GM11168 (cell line): ENCODE measurements around the gene DRC7.

Experiments used
- in situ Hi-C: fragments of 300-500 bp; cut with MboI; formaldehyde crosslinking; loops from one replicate; pipeline ENCODE4 v1.12.0; 2022; ENCODE audit warnings: low sequenced_read_pairs; ENCODE audit not compliant: unreplicated experiment

DRC7 gene

DNA sequence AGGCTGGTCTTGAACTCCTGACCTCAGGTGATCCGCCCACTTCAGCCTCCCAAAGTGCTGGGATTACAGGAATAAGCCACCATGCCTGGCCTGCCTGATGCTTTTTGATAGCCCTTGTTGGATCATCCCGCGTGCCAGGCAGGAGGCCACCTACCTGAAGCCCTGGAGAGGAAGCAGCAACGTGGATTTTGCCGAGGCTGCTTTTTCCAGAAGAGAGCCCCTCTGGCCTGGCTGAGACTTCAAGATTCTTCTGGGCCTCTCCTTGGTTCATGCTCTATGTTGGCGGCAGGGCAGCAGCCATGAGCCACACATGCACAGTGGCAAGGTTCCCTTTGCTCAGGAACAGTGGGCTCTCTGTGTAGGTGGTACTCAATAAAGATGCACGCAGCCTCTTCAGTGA lies 52.5 kb downstream of the DRC7 start:
- in situ Hi-C loops, result no loop called here

DNA sequence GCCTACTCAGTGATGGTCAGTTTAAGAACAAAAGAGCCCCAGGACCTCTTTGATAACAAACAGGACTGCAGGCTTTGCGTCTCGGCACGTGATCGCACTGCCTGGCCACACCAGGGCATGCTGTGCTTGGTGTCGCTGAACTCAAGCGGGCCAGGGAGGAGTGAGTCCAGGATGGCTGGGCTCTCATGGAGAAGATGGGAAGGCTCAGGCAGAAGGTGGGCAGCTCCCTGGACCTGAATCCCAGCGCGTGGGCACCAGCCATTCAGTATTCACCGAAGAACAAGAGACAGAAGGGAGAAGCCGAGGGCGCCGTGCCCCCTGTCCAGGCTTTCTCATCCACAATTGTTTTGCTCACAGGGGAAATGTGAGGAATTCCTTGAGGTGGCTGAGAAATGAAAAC lies 52.9 kb downstream of the DRC7 start:
- in situ Hi-C loops, result no loop called here

DNA sequence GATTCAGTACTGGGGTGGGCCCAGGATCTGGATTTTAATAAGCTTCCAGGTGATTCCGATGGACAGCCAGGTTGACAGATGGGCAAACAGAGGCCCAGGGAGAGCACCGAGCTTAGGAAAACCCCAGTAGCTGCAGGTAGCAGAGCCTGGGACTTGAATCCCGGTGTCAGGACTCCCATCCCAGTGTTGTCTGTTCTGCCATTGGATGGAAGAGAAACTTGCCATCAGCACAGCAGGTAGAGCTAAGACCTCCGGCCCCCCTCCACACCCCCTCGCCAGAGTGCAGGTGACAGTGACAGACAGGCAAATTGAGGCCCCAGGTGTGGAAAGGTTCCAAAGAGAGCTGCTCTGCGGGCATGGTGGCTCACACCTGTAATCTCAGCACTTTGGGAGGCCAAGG lies 53.4 kb downstream of the DRC7 start:
- in situ Hi-C loops, result no loop called here

DNA sequence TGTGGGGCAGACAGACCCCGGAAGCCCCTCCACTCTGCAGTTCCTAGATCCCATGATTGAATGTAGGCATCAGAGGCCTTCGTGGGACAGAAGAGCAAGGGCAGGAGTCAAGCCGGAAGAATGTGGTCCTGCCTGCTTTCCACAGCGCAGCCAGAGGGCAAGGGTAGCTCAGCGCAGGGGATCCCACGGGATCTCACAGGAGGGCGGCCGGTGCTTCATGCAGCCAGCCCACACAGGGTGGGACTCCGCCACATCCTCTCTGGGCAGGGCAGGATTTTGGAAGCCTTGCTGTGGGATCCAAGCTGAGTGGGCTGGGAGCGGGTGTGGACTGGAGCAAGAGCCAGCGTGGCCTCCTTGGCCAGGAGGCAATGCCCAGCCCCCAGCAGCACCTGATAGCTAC lies 54.0 kb downstream of the DRC7 start:
- in situ Hi-C loops, result no loop called here

DNA sequence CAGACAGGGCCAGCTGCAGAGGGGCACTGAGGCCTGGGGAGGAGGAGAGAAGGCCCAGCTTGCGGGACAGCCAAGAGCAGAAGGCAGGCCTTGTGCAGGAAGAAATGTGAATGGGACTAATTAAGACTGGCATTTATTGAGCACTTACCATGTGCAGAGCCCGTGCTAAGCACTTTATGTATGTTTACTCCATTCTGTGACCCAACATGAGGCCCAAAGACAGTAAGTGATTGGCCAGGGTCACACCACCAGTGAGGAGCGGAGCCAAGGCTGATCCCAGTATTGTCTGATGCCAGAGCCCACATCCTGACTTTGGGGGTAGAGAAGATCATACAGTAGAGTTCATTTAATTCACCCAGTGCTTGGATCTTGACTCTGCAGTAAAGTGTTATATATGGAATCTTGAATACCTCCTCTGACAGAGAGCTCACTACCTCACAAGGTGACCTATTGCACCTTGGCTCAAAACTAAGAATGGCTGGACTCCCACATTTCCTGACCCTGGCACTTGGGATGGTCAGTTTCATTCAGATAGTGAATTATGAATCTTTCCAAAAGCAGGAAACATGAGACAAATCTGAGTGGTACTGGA lies 54.6 kb downstream of the DRC7 start:
- in situ Hi-C loops, result no loop called here

DNA sequence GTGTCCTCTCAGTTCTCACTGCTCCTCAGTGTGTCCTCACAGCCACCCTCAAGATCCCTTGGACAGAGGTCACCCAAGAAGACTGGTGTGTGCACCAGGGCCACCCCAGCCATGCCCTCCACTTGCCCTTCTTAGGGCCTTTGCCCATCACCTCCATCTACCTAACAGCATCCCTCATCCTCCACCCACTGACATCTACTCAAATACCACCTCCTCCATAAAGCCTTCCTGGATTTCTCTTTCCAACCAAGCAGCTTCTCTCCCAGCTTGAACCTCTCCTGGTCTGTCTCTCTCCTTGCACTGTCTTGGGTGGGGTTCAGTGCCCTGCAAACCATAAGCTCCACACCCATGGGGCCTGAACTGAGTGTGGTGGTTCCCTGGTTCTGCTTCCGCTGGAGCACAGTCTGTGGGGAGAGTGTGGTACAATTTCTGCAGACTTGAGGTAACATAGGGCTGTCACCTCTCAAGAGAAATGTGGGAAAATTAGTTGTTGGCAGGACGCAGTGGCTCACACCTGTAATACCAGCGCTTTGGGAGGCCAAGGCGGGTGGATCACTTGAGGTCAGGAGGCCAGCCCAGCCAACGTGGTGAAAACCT lies 55.3 kb downstream of the DRC7 start:
- in situ Hi-C loops, result loop anchor here (10.0 kb wide), 1 partner anchor 145 kb away; no protein-coding TSS in a partner anchor

DNA sequence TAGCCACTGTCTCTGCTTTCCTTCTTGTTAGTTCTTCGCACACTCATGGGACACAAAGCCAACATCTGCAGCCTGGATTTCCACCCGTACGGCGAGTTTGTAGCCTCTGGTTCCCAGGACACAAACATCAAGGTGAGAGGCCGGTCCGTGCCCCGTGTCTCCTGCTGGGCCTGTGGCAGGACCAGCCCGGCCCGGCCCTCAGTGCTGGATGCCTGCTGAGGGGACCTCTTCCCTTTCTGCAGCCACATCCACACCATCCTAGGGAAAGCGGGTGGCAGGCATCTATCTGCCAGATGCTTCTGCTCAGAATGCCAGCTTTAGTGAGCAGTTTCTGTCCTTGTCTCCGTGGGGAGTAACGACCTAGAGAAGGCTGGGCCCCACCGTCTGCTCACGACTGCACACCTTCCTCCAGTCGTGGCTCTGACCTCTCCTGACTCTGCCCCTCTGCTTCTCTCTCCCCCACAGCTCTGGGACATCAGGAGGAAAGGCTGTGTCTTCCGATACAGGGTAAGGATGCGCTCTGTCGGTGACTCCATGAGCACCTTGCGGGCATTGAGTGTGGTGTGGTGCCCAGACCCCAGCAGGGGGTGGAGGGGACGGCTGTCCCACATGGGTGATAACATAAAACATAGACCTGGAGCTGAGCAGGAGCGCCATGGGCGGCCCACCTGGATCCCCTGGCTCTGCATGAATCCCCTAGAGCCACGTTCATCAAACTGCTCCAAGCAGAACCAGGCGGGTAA lies 56.4 kb downstream of the DRC7 start:
- in situ Hi-C loops, result loop anchor here (10.0 kb wide), 1 partner anchor 144 kb away; no protein-coding TSS in a partner anchor

DNA sequence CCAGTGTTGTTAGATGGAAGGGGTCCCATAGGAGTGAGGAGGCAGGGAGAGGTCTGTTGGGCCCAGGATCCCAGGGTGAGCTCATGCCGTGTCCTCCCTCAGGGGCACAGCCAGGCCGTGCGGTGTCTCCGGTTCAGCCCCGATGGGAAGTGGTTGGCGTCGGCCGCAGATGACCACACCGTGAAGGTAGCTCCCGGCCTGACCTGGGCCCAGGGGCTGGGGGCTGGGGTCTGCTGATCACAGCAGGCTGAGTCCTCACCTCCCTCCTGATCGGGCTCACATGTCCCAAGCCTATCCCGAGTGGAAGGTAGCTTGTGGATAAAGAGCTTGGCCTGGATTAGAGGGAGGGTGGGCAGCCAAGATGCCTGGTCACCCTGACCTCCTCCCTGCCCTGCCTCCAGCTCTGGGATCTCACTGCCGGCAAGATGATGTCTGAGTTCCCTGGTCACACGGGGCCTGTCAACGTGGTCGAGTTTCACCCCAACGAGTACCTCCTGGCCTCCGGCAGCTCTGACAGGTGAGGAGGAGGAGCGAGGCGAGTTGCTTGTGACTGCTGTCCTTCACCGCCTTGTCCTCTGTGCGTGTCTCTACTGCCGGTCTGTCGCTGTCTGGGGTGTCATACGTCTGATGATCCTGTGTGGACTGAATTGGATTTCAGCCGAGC lies 57.1 kb downstream of the DRC7 start:
- in situ Hi-C loops, result loop anchor here (10.0 kb wide), 1 partner anchor 143 kb away; no protein-coding TSS in a partner anchor

DNA sequence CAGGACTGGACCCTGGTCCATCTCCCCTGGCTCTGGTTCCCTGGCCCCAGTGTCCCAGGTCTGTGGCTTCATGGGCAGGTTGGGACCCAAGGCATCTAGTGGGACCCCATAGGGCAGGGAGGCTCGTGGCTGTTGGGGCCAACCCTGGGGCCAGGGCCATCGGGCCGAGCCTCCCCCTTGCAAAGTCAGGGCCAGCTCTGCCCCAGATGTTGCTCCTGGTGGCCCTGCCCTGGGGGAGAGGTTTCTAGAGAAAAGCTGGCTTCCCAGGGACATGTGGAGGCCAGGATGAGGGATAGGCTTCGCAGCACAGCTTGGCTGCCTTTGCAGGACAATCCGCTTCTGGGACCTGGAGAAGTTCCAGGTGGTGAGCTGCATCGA lies 57.6 kb downstream of the DRC7 start:
- in situ Hi-C loops, result loop anchor here (10.0 kb wide), 1 partner anchor 143 kb away; no protein-coding TSS in a partner anchor

DNA sequence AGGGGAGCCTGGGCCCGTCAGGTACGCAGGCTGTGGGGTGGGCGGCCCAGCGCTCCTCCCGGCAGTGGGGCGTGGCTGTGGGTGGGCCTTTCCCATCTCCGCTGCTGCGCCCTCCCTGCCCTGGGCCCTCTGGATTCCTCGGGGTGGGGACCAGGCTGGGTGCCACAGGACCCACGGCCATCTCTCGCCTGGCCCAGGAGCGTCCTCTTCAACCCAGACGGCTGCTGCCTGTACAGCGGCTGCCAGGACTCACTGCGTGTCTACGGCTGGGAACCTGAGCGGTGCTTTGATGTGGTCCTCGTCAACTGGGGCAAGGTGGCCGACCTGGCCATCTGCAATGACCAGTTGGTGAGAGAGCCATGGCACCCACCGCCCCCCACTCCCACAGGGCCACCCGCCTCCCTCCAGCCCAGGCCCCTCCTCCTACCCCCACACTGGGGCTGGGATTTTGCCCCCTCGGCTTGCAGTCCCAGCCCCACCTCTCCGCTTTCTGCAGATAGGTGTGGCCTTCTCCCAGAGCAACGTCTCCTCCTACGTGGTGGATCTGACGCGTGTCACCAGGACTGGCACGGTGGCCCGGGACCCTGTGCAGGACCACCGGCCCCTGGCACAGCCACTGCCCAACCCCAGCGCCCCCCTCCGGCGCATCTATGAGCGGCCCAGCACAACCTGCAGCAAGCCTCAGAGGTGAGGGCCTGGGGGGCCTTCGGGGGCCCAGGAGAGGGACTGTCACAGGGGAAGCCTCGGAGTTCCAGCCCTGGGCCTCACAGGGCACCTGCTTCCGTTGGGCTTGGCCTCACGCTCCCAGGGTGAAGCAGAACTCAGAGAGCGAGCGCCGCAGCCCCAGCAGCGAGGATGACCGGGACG lies 58.2 kb downstream of the DRC7 start:
- in situ Hi-C loops, result loop anchor here (10.0 kb wide), 1 partner anchor 142 kb away; no protein-coding TSS in a partner anchor

DNA sequence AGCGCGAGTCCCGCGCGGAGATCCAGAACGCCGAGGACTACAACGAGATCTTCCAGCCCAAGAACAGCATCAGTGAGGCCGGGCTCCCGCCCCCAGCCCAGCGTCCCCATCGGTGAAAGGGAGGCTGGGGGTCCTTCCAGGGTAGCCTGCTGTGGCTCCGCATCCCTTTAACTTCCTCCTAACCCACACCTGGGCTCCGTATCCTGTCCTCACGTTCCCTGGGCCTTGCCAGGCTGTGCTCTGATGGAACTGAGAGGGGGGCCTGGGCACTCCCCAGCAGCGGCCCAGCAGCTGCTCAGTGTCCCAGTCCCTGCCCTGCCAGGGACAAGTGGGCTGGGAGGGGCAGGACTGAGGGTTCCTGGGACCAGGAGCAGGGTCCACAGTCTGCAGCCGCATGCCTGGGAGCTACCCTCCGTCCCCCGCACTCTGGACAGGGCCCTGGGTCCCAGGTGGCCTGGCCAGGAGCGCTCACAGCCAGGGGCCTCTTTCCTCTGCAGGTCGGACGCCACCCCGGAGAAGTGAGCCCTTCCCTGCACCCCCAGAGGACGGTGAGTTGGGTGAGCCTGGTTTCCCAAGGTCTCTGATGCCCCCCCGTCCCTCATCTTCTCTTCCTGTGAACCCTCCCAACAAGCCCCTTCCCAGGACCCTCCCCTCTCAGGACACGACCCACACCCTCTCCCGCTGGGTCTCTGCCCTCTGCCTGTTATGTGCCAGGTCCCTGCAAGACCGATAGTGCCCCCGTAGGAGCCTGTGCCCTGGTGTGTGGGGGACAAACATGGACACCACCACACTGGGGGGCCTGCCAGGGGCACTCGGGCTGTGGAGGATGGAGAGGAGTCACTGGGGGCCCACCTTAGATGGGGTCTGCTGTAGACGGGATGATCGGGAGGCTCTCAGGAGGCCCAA lies 59.1 kb downstream of the DRC7 start:
- in situ Hi-C loops, result loop anchor here (10.0 kb wide), 1 partner anchor 141 kb away; no protein-coding TSS in a partner anchor

DNA sequence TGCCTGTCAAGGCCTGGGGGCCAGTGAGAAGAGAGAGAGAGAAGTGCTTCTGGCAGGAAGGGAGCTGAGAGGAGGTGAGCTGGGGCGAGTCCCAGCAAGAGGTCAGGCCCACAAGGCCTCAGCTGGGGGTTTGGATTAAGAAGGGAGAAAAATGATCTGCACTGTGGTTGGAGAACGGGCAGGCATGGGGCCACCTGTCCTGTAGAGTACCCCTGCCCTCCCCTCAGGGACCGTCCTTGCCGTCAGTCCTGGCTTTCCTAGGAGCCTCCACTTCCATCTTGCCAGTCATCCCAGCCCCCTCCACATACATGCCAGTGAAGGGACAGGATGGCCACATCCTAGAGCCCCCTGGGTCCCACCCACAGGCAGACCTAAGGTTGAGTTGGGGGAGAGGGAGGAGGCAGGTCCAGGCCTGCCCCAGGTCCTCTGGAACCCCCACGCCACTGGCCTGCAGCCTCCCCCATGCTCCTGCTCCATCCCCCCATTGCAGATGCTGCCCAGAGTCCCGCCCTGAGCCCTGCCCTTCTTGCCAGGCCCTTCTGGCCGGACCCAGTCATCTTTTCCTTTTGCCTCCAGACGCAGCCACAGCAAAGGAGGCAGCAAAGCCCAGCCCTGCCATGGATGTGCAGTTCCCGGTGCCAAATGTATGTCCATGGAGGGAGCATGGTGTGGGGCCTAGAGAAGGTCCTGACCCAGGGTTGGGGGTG lies 59.9 kb downstream of the DRC7 start:
- in situ Hi-C loops, result loop anchor here (10.0 kb wide), 1 partner anchor 140 kb away; no protein-coding TSS in a partner anchor

DNA sequence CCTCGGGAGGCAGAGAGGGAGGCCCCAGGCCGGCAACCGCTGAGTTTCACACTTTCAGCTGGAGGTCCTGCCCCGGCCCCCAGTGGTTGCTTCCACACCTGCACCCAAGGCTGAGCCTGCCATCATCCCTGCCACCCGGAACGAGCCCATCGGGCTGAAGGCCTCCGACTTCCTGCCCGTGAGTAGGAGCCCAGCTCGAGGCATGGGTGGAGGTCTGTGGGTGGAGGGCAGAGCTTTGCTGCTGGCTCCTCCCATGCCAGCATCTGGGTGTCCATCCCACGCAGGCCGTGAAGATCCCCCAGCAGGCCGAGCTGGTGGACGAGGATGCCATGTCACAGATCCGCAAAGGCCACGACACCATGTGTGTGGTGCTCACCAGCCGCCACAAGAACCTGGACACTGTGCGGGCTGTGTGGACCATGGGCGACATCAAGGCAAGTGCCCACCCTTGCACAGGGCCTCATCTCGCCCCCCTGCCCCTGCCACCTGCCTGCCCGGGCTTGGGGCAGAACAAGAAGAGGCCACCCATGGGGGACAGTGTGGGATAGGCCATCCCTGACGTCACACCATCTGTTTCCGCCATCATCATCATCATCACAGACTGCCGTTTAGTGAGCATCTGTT lies 60.6 kb downstream of the DRC7 start:
- in situ Hi-C loops, result loop anchor here (10.0 kb wide), 1 partner anchor 140 kb away; no protein-coding TSS in a partner anchor

DNA sequence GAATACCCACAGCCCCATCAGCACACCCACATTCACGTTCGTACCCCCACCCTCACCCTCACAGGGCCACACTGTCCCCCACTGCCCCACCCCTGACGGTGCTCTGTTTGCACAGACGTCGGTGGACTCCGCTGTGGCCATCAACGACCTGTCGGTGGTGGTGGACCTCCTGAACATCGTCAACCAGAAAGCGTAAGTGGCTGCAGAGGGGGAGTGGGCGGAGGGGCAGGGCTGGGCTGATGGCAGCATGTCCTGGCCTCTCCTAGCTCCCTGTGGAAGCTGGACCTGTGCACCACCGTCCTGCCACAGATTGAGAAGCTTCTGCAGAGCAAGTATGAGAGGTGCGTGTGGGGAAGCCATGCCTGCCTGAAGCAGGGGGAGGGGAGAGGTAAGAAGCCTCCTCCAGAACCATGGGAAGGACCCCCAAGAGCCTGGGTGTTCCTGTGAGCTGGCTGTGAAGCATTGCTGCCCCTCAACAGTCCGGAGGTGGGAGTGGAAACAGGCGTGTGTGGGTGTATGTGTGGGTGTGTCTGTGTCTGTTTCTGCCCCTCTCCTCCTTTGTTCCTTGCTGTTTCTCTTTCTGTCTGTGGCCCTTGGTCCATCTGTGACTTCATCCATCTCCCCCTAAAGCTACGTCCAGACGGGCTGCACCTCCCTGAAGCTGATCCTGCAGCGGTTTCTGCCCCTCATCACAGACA lies 61.3 kb downstream of the DRC7 start:
- in situ Hi-C loops, result loop anchor here (10.0 kb wide), 1 partner anchor 139 kb away; no protein-coding TSS in a partner anchor

DNA sequence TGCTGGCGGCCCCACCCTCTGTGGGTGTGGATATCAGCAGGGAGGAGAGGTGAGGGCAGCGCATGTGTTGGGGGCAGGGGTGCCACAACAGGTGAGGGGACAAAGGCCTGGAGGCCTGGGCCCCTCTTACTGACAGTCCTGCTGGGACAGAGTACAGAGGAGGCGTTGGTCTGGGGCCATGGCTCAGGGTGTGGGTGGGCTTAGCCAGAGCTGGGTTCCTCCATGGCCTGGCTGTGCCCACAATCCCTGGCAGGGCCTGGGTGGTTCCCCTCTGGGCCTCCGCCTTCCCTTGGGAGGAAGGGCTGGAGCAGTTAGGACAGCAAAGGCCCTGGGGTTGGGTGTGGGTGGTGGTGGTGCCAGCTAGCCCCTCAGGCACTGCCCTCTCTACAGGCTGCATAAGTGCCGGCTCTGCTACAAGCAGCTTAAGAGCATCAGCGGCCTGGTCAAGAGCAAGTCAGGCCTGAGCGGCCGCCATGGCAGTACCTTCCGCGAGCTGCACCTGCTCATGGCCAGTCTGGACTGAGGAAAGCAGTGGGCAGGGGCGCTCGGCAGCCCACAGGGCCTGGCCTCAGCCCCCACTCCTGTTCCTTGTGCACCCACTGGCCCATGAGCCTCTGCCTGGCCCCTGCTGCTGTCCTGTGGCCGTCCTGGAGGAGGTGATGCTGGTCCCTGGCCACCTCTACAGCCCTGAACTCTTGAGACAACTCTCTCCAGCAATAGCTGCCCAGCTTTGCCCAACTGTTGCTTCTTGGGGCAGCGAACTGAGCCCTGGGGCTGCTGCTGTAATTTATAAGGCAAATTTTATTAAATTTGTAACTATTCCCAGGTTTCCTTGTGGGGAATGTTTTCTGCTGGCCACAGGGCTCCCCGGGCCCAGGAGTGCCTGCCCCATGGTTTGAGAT lies 62.1 kb downstream of the DRC7 start:
- in situ Hi-C loops, result loop anchor here (10.0 kb wide), 1 partner anchor 138 kb away; no protein-coding TSS in a partner anchor

DNA sequence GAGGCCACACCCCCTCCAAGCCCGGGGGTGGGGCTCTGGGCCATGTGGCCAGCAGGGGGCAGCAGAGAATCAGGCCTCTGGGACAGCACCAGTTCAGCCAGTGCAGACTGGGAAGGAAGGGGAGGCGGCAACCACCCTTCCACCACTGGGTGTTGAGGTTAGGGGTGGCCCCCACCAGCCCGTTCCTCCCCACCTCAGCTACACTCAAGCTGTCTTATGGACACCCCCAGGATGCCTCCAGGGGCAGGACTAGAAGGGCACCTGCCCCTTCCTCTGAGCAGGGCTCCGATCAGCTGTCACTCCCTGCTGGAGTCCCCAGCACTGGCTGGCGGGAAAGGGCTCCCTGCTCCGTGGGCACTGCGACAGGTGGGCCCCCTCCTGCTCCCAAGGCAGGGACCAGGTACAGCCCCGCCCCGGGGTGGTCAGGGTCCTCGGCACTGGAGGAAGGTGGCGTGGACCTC lies 62.8 kb downstream of the DRC7 start:
- in situ Hi-C loops, result loop anchor here (10.0 kb wide), 1 partner anchor 137 kb away; no protein-coding TSS in a partner anchor
